ENCODE measurements around the gene ADK. TPM values are rescaled to one million over a fixed set of nuclear protein-coding genes. Genes with fewer than 3 reads are reported as not detected.
"Not testable (repeated sequence)": the region's sequence is repeated elsewhere in the genome, so short reads cannot be mapped to it uniquely, and the experiment has no call there.

The ADK gene
- polyA plus RNA-seq, 1 experiment = 19.4 TPM

DNA sequence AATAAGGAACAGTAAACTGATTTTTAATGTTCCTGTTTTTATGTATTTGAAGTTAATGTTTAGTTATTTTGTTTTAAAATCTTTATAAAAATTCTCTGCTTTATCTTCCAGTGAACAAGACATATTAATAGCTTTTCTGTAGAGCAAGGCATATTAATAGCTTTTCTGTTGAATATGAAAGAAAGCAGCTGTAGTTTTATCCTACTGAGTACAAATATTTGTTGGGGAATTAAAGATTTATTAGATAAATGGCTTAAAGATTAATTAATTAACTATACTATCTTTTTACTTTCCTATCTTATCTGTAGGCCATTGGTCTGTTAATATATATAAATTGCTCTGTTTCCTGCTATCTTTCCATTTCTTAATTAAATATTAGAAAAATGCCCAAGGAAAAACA, 299.6 kb downstream of the ADK start:
- TF ChIP-seq, protein P1, sequence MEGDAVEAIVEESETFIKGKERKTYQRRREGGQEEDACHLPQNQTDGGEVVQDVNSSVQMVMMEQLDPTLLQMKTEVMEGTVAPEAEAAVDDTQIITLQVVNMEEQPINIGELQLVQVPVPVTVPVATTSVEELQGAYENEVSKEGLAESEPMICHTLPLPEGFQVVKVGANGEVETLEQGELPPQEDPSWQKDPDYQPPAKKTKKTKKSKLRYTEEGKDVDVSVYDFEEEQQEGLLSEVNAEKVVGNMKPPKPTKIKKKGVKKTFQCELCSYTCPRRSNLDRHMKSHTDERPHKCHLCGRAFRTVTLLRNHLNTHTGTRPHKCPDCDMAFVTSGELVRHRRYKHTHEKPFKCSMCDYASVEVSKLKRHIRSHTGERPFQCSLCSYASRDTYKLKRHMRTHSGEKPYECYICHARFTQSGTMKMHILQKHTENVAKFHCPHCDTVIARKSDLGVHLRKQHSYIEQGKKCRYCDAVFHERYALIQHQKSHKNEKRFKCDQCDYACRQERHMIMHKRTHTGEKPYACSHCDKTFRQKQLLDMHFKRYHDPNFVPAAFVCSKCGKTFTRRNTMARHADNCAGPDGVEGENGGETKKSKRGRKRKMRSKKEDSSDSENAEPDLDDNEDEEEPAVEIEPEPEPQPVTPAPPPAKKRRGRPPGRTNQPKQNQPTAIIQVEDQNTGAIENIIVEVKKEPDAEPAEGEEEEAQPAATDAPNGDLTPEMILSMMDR (IDR thresholded peaks at IDR 0.05; ENCODE audit: insufficient read depth, low read depth, low read length) = no peak
- Histone ChIP-seq H3K27me3 (ENCODE audit: control insufficient read depth, insufficient read depth, low read length) (no peaks in the 10 kb centered on the region), H3K4me3 (ENCODE audit: low read depth, low read length) (no peak overlapping the region), H3K36me3 (ENCODE audit: control insufficient read depth, insufficient read depth, low read length) (no peaks in the 10 kb centered on the region)
- POLR2A ChIA-PET = no interaction called here
- no peak for DNase-seq (ENCODE audit: low read depth)
- CTCF ChIA-PET = no interaction called here

DNA sequence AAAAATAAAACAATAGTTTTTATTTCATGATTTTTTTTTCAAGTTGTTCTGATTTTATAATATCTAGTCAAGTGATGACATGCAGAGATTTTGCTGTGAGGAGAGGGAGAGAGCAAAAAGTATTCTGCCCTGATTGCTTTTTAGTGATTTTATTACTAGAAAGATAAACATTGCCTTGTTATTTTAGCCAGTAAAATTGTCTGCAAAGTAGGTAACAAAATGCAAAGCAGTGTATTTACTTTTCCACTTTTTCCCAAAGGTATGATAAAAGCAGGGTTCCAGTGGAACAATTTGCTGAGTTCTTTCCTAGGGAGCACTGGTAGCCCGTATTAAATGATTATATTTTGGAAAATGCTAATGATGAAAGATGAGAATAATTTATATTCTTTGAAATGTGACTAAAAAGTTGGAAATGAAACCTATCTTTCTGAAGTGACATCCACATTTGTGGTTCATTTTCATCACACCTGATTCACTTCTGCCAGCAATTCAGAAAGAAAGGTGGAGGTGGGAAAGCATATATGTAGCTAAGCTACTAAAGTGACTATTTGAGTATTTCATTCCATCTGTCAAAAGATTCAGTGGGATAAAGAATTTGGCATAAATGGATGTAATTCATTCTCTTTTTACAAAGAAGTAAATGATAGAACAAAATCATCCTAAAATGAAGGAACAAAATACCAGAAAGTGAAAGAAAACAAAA, 300.3 kb downstream of the ADK start:
- Histone ChIP-seq H3K4me3 (ENCODE audit: low read depth, low read length) (no peak overlapping the region), H3K27me3 (ENCODE audit: control insufficient read depth, insufficient read depth, low read length) (no peaks in the 10 kb centered on the region), H3K36me3 (ENCODE audit: control insufficient read depth, insufficient read depth, low read length) (no peaks in the 10 kb centered on the region)
- ChIA-PET POLR2A (no interaction called here), CTCF (no interaction called here)
- TF ChIP-seq, protein P1 (IDR thresholded peaks at IDR 0.05; ENCODE audit: insufficient read depth, low read depth, low read length) = no peak
- no peak for DNase-seq (ENCODE audit: low read depth)

DNA sequence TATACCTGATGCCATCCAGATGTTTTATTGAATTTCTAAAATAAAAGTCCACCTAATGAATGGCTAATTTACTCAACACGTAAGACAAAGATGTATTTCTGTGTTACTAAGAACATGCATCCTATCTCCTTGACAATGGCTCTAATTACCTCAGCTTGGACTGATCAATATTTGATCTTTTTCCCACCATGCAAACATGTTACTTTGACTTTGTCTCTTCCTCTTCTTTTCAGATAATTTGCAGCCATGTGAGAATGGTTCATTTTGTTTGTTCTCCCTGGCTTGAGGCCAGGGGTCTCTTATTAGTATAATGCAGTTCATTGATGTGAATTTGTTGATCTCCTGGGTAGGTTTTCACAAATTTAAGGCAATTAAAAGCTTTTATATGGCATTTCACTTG, 302.1 kb downstream of the ADK start:
- no peak overlapping the region for H3K4me3 ChIP-seq (ENCODE audit: low read depth, low read length)
- TF ChIP-seq, protein P1 (IDR thresholded peaks at IDR 0.05; ENCODE audit: insufficient read depth, low read depth, low read length) = no peak
- no peaks in the 10 kb centered on the region for H3K27me3 ChIP-seq (ENCODE audit: control insufficient read depth, insufficient read depth, low read length)
- no peak for DNase-seq (ENCODE audit: low read depth)
- no peaks in the 10 kb centered on the region for H3K36me3 ChIP-seq (ENCODE audit: control insufficient read depth, insufficient read depth, low read length)
- POLR2A ChIA-PET = no interaction called here
- CTCF ChIA-PET = no interaction called here

DNA sequence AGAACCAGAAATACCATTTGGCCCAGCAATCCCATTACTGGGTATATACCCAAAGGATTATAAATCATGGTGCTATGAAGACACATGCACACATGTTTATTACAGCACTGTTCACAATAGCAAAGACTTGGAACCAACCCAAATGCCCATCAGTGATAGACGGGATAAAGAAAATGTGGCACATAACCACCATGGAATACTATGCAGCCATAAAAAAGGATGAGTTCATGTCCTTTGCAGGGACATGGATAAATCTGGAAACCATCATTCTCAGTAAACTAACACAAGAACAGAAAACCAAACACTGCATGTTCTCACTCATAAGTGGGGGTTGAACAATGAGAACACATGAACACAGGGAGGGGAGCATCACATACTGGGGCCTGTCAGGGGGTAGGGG, 306.5 kb downstream of the ADK start:
- DNase-seq (ENCODE audit: low read depth); POLR2A ChIA-PET: not testable (repeated sequence)

DNA sequence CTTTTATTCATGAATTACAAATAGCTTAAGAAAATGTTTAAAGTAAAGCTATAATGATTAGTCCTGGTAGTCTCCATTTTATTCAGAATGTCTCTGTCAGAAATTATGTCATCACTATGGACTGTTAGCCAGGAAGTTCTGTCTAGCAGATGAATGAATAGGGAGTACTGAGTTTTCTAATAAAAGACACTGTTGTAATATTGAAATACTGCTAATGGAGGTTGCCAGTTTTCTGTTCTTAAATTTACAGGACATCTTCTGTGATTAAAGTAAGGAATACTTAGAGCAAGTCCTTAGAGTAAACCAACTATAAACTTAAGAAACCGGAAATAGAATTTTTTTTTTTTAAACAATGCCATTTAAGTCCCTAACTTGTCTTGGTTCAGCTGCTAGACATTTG, 309.8 kb downstream of the ADK start:
- no peak for DNase-seq (ENCODE audit: low read depth)
- POLR2A ChIA-PET = no interaction called here
- CTCF ChIA-PET = no interaction called here
- Histone ChIP-seq H3K27me3 (ENCODE audit: control insufficient read depth, insufficient read depth, low read length) (no peaks in the 10 kb centered on the region), H3K36me3 (ENCODE audit: control insufficient read depth, insufficient read depth, low read length) (no peaks in the 10 kb centered on the region), H3K4me3 (ENCODE audit: low read depth, low read length) (no peak overlapping the region)
- TF ChIP-seq, protein P1 (IDR thresholded peaks at IDR 0.05; ENCODE audit: insufficient read depth, low read depth, low read length) = no peak

More for the DNA sequence above, 306.5 kb downstream of the ADK start:
- H3K36me3 ChIP-seq (ENCODE audit: control insufficient read depth, insufficient read depth, low read length); H3K27me3 ChIP-seq (ENCODE audit: control insufficient read depth, insufficient read depth, low read length); H3K4me3 ChIP-seq (ENCODE audit: low read depth, low read length); CTCF ChIA-PET: not testable (repeated sequence)

All from BJ (cell line).